HCT116 (cell line): ENCODE results near the gene KDM2B. TPM values are rescaled to one million over a fixed set of nuclear protein-coding genes. Genes with fewer than 3 reads are reported as not detected.

Experiments
- ATAC-seq: fragments of 200-7000 bp; cut with Tn5 transposase; 2 replicates; pipeline ENCODE4 v1.9.1; 2020; ENCODE audit warnings: mild to moderate bottlenecking, moderate library complexity
- BruUV-seq: library from RNA; stranded (reverse); fragments of 400-500 nt; replicated peaks from 2 replicates; lab custom pipeline; 2021; lab: Mats Ljungman, UMichigan
- CTCF ChIA-PET: fragments of 300-600 bp; sonication (Branson Sonifier 250); formaldehyde crosslinking; loops from one replicate; lab custom pipeline; 2021; ENCODE audit warnings: antibody characterized with exemption; lab: Charles Lee
- POLR2A ChIA-PET: fragments of 300-600, 350-600 bp; sonication (Branson Sonifier 250); formaldehyde crosslinking; loops from one replicate; lab custom pipeline; 2021; ENCODE audit warnings: antibody characterized with exemption; lab: Charles Lee
- RAD21 ChIA-PET, 2 experiments: fragments of 300-600 bp; sonication (Branson Sonifier 250); formaldehyde crosslinking; loops; one replicate each; lab custom pipeline; 2023; ENCODE audit warnings: low total read pairs in 2 of 2; ENCODE audit not compliant: uncharacterized antibody in 2 of 2, unreplicated experiment in 2 of 2, low non-redundant PET in 1 of 2; lab: Charles Lee
- DNase-seq: peaks from one replicate; pipeline ENCODE4 v3.0.0-alpha.2; 2010; ENCODE audit warnings: low read depth, low spot score
- H2AFZ ChIP-seq: fragments of 200-600 bp; shearing (Covaris generic), sonication (generic); 2 replicates; pipeline ENCODE4 v1.6.1; 2017; ENCODE audit warnings: low read depth, mixed run types, mixed read lengths, antibody characterized with exemption, low read length; ENCODE audit not compliant: poor library complexity, severe bottlenecking
- H3K27ac ChIP-seq: 2 replicates; pipeline ENCODE4 v1.5.1; 2012; ENCODE audit warnings: low read depth, low read length
- H3K27me3 ChIP-seq: fragments of 200-600 bp; sonication (generic); 2 replicates; pipeline ENCODE4 v1.6.1; 2016; ENCODE audit warnings: mixed run types, low read length, mixed read lengths; ENCODE audit not compliant: insufficient read depth
- H3K36me3 ChIP-seq, 2 experiments: fragments of 200-500 bp in 1 of 2; fragments of 200-600 bp in 1 of 2; sonication (Bioruptor generic) in 1 of 2; sonication (generic) in 1 of 2; 2 replicates each; pipeline versions ENCODE4 v1.5.1 to v1.6.1; 2014 to 2016; ENCODE audit warnings: low read length in 2 of 2, inconsistent platforms in 1 of 2, mixed read lengths in 1 of 2, mixed run types in 1 of 2; ENCODE audit not compliant: insufficient read depth in 2 of 2, control insufficient read depth in 1 of 2
- H3K4me1 ChIP-seq, 2 experiments: fragments of 200-600 bp in 1 of 2; sonication (generic) in 1 of 2; 2 replicates each; pipeline versions ENCODE4 v1.5.1 to v1.6.1; 2012 to 2017; ENCODE audit warnings: low read length in 2 of 2, inconsistent platforms in 1 of 2, mild to moderate bottlenecking in 1 of 2, mixed read lengths in 1 of 2, mixed run types in 1 of 2, moderate library complexity in 1 of 2; ENCODE audit not compliant: insufficient read depth in 2 of 2, control insufficient read depth in 1 of 2
- H3K4me2 ChIP-seq: fragments of 200-600 bp; sonication (generic); 2 replicates; pipeline ENCODE4 v1.6.1; 2017; ENCODE audit warnings: mixed run types, low read length, mixed read lengths
- H3K4me3 ChIP-seq, 2 experiments: fragments of 200-600 bp in 1 of 2; sonication (generic) in 1 of 2; replicated peaks in 1 of 2; 2 replicates each; pipeline ENCODE4 v1.5.1; 2011 to 2016; ENCODE audit warnings: low read length in 2 of 2, control low read depth in 1 of 2, low read depth in 1 of 2, mild to moderate bottlenecking in 1 of 2, mixed read lengths in 1 of 2, mixed run types in 1 of 2
- H3K79me2 ChIP-seq: fragments of 200-600 bp; sonication (generic); 2 replicates; pipeline ENCODE4 v1.6.1; 2017; ENCODE audit warnings: mild to moderate bottlenecking, mixed run types, low read length, moderate library complexity, mixed read lengths; ENCODE audit not compliant: insufficient read depth
- H3K9ac ChIP-seq: fragments of 200-600 bp; sonication (generic); 2 replicates; pipeline ENCODE4 v1.6.1; 2016; ENCODE audit warnings: low read length, mixed read lengths
- H3K9me2 ChIP-seq: fragments of 200-600 bp; sonication (generic), shearing (Covaris generic); 2 replicates; pipeline ENCODE4 v1.6.1; 2017; ENCODE audit warnings: mixed run types, mild to moderate bottlenecking, moderate library complexity; ENCODE audit not compliant: insufficient read depth
- H3K9me3 ChIP-seq, 2 experiments: fragments of 200-500 bp in 1 of 2; fragments of 200-600 bp in 1 of 2; sonication (Bioruptor generic) in 1 of 2; sonication (generic) in 1 of 2; 2 replicates each; pipeline ENCODE4 v1.6.1; 2014 to 2017; ENCODE audit warnings: low read length in 2 of 2, mixed read lengths in 2 of 2, inconsistent platforms in 1 of 2, low read depth in 1 of 2, mild to moderate bottlenecking in 1 of 2, mixed run types in 1 of 2, moderate library complexity in 1 of 2; ENCODE audit not compliant: control insufficient read depth in 1 of 2, insufficient read depth in 1 of 2
- H4K20me1 ChIP-seq: fragments of 200-600 bp; sonication (generic), shearing (Covaris generic); 2 replicates; pipeline ENCODE4 v1.6.1; 2017; ENCODE audit warnings: mixed run types, mild to moderate bottlenecking, moderate library complexity; ENCODE audit not compliant: insufficient read depth
- EGR1 ChIP-seq: IDR thresholded peaks from 2 replicates; pipeline ENCODE4 v1.6.1; 2012; ENCODE audit warnings: low read depth
- POLR2A ChIP-seq: IDR thresholded peaks from 2 replicates; pipeline ENCODE4 v1.7.0; 2011; ENCODE audit warnings: borderline replicate concordance; ENCODE audit not compliant: insufficient read depth, insufficient read length; ENCODE audit errors: extremely low read depth
- POLR2AphosphoS5 ChIP-seq: IDR thresholded peaks from 2 replicates; pipeline ENCODE4 v1.6.1; 2011; ENCODE audit warnings: mild to moderate bottlenecking, low read depth, low read length, moderate library complexity
- SIN3A ChIP-seq: IDR thresholded peaks from 2 replicates; pipeline ENCODE4 v1.6.1; 2012; ENCODE audit warnings: low read depth
- TCF7L2 ChIP-seq: IDR thresholded peaks from 2 replicates; pipeline ENCODE4 v1.7.0; 2011; ENCODE audit warnings: borderline replicate concordance, inconsistent platforms; ENCODE audit not compliant: insufficient read depth, insufficient read length; ENCODE audit errors: extremely low read depth
- YY1 ChIP-seq: IDR thresholded peaks from 2 replicates; pipeline ENCODE4 v1.6.1; 2011; ENCODE audit warnings: low read length, low read depth, moderate library complexity, mild to moderate bottlenecking; ENCODE audit not compliant: insufficient replicate concordance; ENCODE audit errors: extremely low read depth
- intact Hi-C: fragments of 100-400 bp; cut with micrococcal nuclease; formaldehyde crosslinking; loops from 2 replicates; pipeline ENCODE4 v1.10.0; 2022
- total RNA-seq: library from RNA; stranded (reverse); gene quantifications from one replicate; pipeline ENCODE4 v1.2.1, GENCODE V29; 2021; ENCODE audit not compliant: unreplicated experiment
- TF ChIP-seq, protein P1 (sequence below): IDR thresholded peaks from 2 replicates; pipeline ENCODE4 v1.6.1; 2012; ENCODE audit warnings: low read depth
- TF ChIP-seq, protein P2 (sequence below): IDR thresholded peaks from 2 replicates; pipeline ENCODE4 v1.6.1; 2012

KDM2B gene
- total RNA-seq, 1 experiment from 2014 or later, result 36.7 TPM

DNA sequence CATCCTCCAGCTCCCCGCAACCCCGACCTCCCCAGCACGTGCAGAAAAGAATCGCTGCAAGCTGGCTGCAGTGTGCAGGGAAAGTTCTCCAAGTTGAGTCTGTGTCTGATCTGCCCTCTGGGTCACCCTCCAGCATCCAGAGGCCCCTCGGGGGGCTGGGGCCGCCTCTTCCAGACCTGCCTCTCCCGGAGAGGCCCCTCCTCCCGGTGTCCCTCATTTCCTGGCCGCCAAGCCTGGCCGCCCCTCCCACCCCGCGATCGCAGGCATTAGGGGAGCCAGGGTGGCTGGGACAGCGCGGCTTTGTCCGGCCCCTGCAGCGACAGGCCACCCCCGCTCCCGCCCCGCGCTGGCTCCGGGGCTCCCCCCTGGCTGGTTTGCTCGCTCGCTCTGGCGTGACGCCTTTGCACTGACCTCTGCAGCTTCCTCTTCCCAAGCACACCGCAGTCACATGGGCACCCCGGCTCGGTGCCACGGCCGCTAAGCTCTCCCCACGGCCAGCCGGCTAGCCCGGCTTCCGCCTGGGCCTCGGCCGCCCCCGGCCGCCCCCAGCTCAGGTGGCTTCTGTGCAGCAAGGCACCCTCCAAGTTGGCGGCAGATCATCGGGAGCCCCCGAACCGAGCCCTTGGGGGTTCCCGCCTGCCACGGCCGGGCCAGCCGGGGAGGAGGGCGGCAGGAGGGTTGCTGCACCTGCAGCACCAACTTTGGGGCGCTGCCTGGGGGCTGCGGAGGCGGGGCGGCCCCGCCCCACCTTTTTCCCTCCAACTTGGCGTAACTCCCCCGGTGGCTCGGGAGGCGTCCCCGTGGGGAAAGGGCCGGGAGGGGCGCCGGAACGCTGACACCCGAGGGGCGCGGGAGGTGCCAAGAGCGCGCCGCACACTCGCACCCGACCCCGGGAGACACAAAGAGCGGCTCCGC, 43.7 kb downstream of the KDM2B start:
- intact Hi-C loops, result no loop called here

More for the DNA sequence above, 43.7 kb downstream of the KDM2B start:
- Histone ChIP-seq H3K9ac (peak overlapping the region; percentile 76), H3K9me3 (no peaks in the 10 kb centered on the region), H3K4me3 (peak overlapping the region; percentile 46 to 69), H3K9me2 (no peaks in the 10 kb centered on the region), H3K27me3 (no peaks in the 10 kb centered on the region), H2AFZ (peak overlapping the region; percentile 40), H3K36me3 (no peaks in the 10 kb centered on the region), H3K4me1 (peaks cover 13 to 34% of the 10 kb centered on the region in 2 experiments; a peak in 3 of 4 replicates), H3K4me2 (peak overlapping the region; percentile 85), H3K79me2 (no peaks in the 10 kb centered on the region), H4K20me1 (no peaks in the 10 kb centered on the region), H3K27ac (peak overlapping the region; percentile 88)
- CTCF ChIA-PET, result interaction anchor here (0.7 to 2.5 kb wide), 3 partner anchors 15 to 147 kb away, joined by 3 to 10 read pairs (median 4); no protein-coding TSS in a partner anchor
- RAD21 ChIA-PET, result no interaction called here
- ATAC-seq (peak; percentile 71), DNase-seq (no peak)
- no TSS peak for BruUV-seq
- POLR2A ChIA-PET, result no interaction called here
- TF ChIP-seq, protein P1, sequence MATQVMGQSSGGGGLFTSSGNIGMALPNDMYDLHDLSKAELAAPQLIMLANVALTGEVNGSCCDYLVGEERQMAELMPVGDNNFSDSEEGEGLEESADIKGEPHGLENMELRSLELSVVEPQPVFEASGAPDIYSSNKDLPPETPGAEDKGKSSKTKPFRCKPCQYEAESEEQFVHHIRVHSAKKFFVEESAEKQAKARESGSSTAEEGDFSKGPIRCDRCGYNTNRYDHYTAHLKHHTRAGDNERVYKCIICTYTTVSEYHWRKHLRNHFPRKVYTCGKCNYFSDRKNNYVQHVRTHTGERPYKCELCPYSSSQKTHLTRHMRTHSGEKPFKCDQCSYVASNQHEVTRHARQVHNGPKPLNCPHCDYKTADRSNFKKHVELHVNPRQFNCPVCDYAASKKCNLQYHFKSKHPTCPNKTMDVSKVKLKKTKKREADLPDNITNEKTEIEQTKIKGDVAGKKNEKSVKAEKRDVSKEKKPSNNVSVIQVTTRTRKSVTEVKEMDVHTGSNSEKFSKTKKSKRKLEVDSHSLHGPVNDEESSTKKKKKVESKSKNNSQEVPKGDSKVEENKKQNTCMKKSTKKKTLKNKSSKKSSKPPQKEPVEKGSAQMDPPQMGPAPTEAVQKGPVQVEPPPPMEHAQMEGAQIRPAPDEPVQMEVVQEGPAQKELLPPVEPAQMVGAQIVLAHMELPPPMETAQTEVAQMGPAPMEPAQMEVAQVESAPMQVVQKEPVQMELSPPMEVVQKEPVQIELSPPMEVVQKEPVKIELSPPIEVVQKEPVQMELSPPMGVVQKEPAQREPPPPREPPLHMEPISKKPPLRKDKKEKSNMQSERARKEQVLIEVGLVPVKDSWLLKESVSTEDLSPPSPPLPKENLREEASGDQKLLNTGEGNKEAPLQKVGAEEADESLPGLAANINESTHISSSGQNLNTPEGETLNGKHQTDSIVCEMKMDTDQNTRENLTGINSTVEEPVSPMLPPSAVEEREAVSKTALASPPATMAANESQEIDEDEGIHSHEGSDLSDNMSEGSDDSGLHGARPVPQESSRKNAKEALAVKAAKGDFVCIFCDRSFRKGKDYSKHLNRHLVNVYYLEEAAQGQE, result no peak
- no peak; the same call in 1 of the 2 replicates for TF ChIP-seq SIN3A
- peak; percentile 76 for TF ChIP-seq POLR2AphosphoS5
- TF ChIP-seq EGR1, result peak; percentile 60
- TF ChIP-seq, protein P2, sequence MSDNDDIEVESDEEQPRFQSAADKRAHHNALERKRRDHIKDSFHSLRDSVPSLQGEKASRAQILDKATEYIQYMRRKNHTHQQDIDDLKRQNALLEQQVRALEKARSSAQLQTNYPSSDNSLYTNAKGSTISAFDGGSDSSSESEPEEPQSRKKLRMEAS, result peak; percentile 81
- no peak for TF ChIP-seq TCF7L2
- peak; percentile 5 for TF ChIP-seq POLR2A
- TF ChIP-seq YY1, result peak; percentile 36
